Measurements from ENCODE around the gene OR6P1.

The OR6P1 gene

DNA sequence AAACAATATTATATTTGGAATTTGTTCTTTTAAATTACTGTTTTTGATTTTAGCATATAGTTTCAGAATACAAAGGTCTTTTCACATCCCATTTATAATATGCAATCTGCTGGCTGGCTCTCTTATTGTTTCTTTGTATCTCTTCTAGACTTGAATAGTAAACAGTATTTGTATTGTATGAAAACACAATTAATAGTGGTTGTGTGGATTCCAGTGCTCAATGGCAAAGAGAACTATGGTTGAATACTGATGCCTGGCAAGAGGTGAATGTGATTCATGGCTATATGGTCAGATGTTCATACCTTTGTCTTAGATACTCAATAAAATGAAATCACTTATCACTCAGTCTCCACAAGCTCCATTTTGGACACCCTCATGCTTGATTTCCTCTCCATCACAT lies 53.4 kb downstream of the OR6P1 start:
- no peak for DNase-seq (ENCODE audit: low spot score)

Data from left forelimb (tissue), 1 donor.